Uterus (tissue), 2 donors: ENCODE measurements around the gene PIEZO2.

Experiments
- CTCF ChIP-seq, 4 experiments: fragments of 200-600 bp in 2 of 4; fragments of 450-650 bp in 2 of 4; sonication (generic) in 2 of 4; IDR thresholded peaks; one replicate each; pipeline ENCODE4 v1.5.1; 2016 to 2019; ENCODE audit warnings: antibody characterized with exemption in 4 of 4, mild to moderate bottlenecking in 2 of 4, moderate library complexity in 1 of 4
- POLR2A ChIP-seq, 2 donors: fragments of 450-650 bp; IDR thresholded peaks; one replicate each; pipeline ENCODE4 v1.6.1; 2016; ENCODE audit warnings: antibody characterized with exemption in 2 of 2, mild to moderate bottlenecking in 1 of 2, moderate library complexity in 1 of 2

GRCh38 chr18:11074889-11075288 is 74.5 kb downstream of the PIEZO2 start:
- no peak for TF ChIP-seq CTCF (IDR thresholded peaks at IDR 0.05)
- TF ChIP-seq POLR2A (IDR thresholded peaks at IDR 0.05), result no peak
